ENCODE measurements around the gene S100A9. TPM values are rescaled to one million over a fixed set of nuclear protein-coding genes. Genes with fewer than 3 reads are reported as not detected.
A peak's percentile ranks its signal among the peaks of the same experiment; 100 is the strongest.
"Not testable (repeated sequence)": the region's sequence is repeated elsewhere in the genome, so short reads cannot be mapped to it uniquely, and the experiment has no call there.

The S100A9 gene
- total and polyA plus RNA-seq, 2 experiments from 2014 or later = 0.74 TPM; not detected in 1

- Histone ChIP-seq H3K27me3 (no peaks in the 10 kb centered on the region), H3K27ac (no peak overlapping the region), H3K9me3 (ENCODE audit: low read depth) (no peaks in the 10 kb centered on the region), H3K4me1 (ENCODE audit: low read depth) (peaks cover 3% of the 10 kb centered on the region), H3K36me3 (no peaks in the 10 kb centered on the region), H3K4me3 (no peak overlapping the region)
- no peak for DNase-seq (ENCODE audit: low read depth in 1 of 2, low spot score in 1 of 2)
- TF ChIP-seq CTCF (IDR thresholded peaks at IDR 0.05; ENCODE audit: low read depth, low read length) = no peak
Observed at GRCh38 chr1:153401461-153401860, 43.8 kb downstream of the S100A9 start.

GRCh38 chr1:153402226-153402625, 44.6 kb downstream of the S100A9 start:
- H3K4me1 ChIP-seq (ENCODE audit: low read depth) = peaks cover 3% of the 10 kb centered on the region
- H3K27me3 ChIP-seq = no peaks in the 10 kb centered on the region
- H3K27ac ChIP-seq = no peak overlapping the region
- no peaks in the 10 kb centered on the region for H3K36me3 ChIP-seq
- no peak for TF ChIP-seq CTCF (IDR thresholded peaks at IDR 0.05; ENCODE audit: low read depth, low read length)
- H3K9me3 ChIP-seq (ENCODE audit: low read depth) = no peaks in the 10 kb centered on the region
- DNase-seq (ENCODE audit: low read depth in 1 of 2, low spot score in 1 of 2) = no peak
- no peak overlapping the region for H3K4me3 ChIP-seq

- H3K27me3 ChIP-seq = no peaks in the 10 kb centered on the region
- H3K36me3 ChIP-seq = no peaks in the 10 kb centered on the region
- DNase-seq (ENCODE audit: low read depth in 1 of 2, low spot score in 1 of 2) = no peak
- no peak for TF ChIP-seq CTCF (IDR thresholded peaks at IDR 0.05; ENCODE audit: low read depth, low read length)
- no peak overlapping the region for H3K4me3 ChIP-seq
- no peaks in the 10 kb centered on the region for H3K9me3 ChIP-seq (ENCODE audit: low read depth)
- H3K27ac ChIP-seq = no peak overlapping the region
- H3K4me1 ChIP-seq (ENCODE audit: low read depth) = peaks cover 3% of the 10 kb centered on the region
Observed at GRCh38 chr1:153403421-153404085, 45.9 kb downstream of the S100A9 start.

- TF ChIP-seq CTCF (IDR thresholded peaks at IDR 0.05; ENCODE audit: low read depth, low read length) = no peak
- H3K36me3 ChIP-seq = no peaks in the 10 kb centered on the region
- no peak overlapping the region for H3K4me3 ChIP-seq
- no peak overlapping the region for H3K27ac ChIP-seq
- H3K9me3 ChIP-seq (ENCODE audit: low read depth) = no peaks in the 10 kb centered on the region
- DNase-seq (ENCODE audit: low read depth in 1 of 2, low spot score in 1 of 2) = no peak
- no peaks in the 10 kb centered on the region for H3K27me3 ChIP-seq
- H3K4me1 ChIP-seq (ENCODE audit: low read depth) = peaks cover 3% of the 10 kb centered on the region
Observed at GRCh38 chr1:153404086-153404635, 46.5 kb downstream of the S100A9 start.

GRCh38 chr1:153404768-153405167, 47.1 kb downstream of the S100A9 start:
- peak; percentile 33 for TF ChIP-seq CTCF (IDR thresholded peaks at IDR 0.05; ENCODE audit: low read depth, low read length)
- no peak for DNase-seq (ENCODE audit: low read depth in 1 of 2, low spot score in 1 of 2)
- no peaks in the 10 kb centered on the region for H3K36me3 ChIP-seq
- H3K27ac ChIP-seq = no peak overlapping the region
- peaks cover 3% of the 10 kb centered on the region for H3K4me1 ChIP-seq (ENCODE audit: low read depth)
- H3K4me3 ChIP-seq = no peak overlapping the region
- no peaks in the 10 kb centered on the region for H3K27me3 ChIP-seq
- no peaks in the 10 kb centered on the region for H3K9me3 ChIP-seq (ENCODE audit: low read depth)

- H3K27me3 ChIP-seq; H3K36me3 ChIP-seq; H3K4me1 ChIP-seq (ENCODE audit: low read depth); H3K27ac ChIP-seq; H3K4me3 ChIP-seq; DNase-seq (ENCODE audit: low read depth in 1 of 2, low spot score in 1 of 2); H3K9me3 ChIP-seq (ENCODE audit: low read depth): not testable (repeated sequence)
Observed at GRCh38 chr1:153405825-153406599, 48.4 kb downstream of the S100A9 start.

- DNase-seq (ENCODE audit: low read depth in 1 of 2, low spot score in 1 of 2); H3K4me1 ChIP-seq (ENCODE audit: low read depth); H3K27ac ChIP-seq; H3K27me3 ChIP-seq; H3K4me3 ChIP-seq; H3K9me3 ChIP-seq (ENCODE audit: low read depth); H3K36me3 ChIP-seq: not testable (repeated sequence)
Observed at GRCh38 chr1:153407274-153407673, 49.6 kb downstream of the S100A9 start.
